SU-DHL-6 (cell line): ENCODE results near the gene TMEM242.

ENCODE experiments used
- H2AFZ ChIP-seq: fragments of 200-600 bp; sonication (generic); 2 replicates; pipeline ENCODE4 v1.6.1; 2014; ENCODE audit warnings: low read depth, mild to moderate bottlenecking, moderate library complexity, mixed read lengths, antibody characterized with exemption, low read length; ENCODE audit not compliant: severe bottlenecking
- H3F3A ChIP-seq: fragments of 200-600 bp; shearing (Covaris generic); 2 replicates; pipeline ENCODE4 v1.6.0; 2016; ENCODE audit warnings: antibody characterized with exemption, mild to moderate bottlenecking; ENCODE audit not compliant: insufficient read depth
- H3K27ac ChIP-seq: fragments of 200-600 bp; sonication (generic); 2 replicates; pipeline ENCODE4 v1.5.1; 2016; ENCODE audit warnings: low read depth, mild to moderate bottlenecking, low read length, moderate library complexity, mixed read lengths
- H3K27me3 ChIP-seq: fragments of 200-600 bp; sonication (generic), shearing (Covaris generic); 2 replicates; pipeline ENCODE4 v1.6.0; 2014; ENCODE audit warnings: mild to moderate bottlenecking, low read length
- H3K36me3 ChIP-seq: fragments of 200-600 bp; sonication (generic); 2 replicates; pipeline ENCODE4 v1.6.1; 2014; ENCODE audit warnings: mild to moderate bottlenecking, low read length, mixed read lengths
- H3K4me2 ChIP-seq: fragments of 300-600, 200-600 bp; shearing (Covaris generic), sonication (generic); 2 replicates; pipeline ENCODE4 v1.6.0; 2014; ENCODE audit warnings: low read length, low read depth, mild to moderate bottlenecking; ENCODE audit not compliant: poor library complexity, severe bottlenecking
- H3K4me3 ChIP-seq: fragments of 200-600 bp; sonication (generic); 2 replicates; pipeline ENCODE4 v1.5.1; 2014; ENCODE audit warnings: antibody characterized with exemption, low read length, mild to moderate bottlenecking, mixed read lengths; ENCODE audit not compliant: insufficient read depth, poor library complexity, severe bottlenecking
- H3K79me2 ChIP-seq: fragments of 200-600 bp; sonication (generic); 2 replicates; pipeline ENCODE4 v1.6.1; 2014; ENCODE audit warnings: mild to moderate bottlenecking, low read length, moderate library complexity; ENCODE audit not compliant: insufficient read depth
- H3K9ac ChIP-seq: fragments of 200-600 bp; sonication (generic); 2 replicates; pipeline ENCODE4 v1.7.0; 2014; ENCODE audit warnings: mild to moderate bottlenecking, low read length
- H3K9me2 ChIP-seq: fragments of 200-600 bp; sonication (generic); replicated peaks from 2 replicates; pipeline ENCODE4 v1.6.1; 2014; ENCODE audit warnings: low read length; ENCODE audit not compliant: insufficient read depth
- H3K9me3 ChIP-seq: fragments of 200-600 bp; sonication (generic); 2 replicates; pipeline ENCODE4 v1.6.1; 2014; ENCODE audit warnings: low read length, mixed read lengths; ENCODE audit not compliant: insufficient read depth
- H4K20me1 ChIP-seq: fragments of 200-600 bp; sonication (generic); 2 replicates; pipeline ENCODE4 v1.6.1; 2014; ENCODE audit warnings: low read depth, mild to moderate bottlenecking, antibody characterized with exemption, low read length, moderate library complexity, mixed read lengths
- CTCF ChIP-seq: fragments of 200-600 bp; sonication (generic); IDR thresholded peaks from one replicate; pipeline ENCODE4 v1.5.1; 2017; ENCODE audit warnings: antibody characterized with exemption, mild to moderate bottlenecking, low read length, moderate library complexity; ENCODE audit not compliant: insufficient read depth, poor library complexity, severe bottlenecking
- EZH2phosphoT487 ChIP-seq: fragments of 200-600 bp; sonication (generic), shearing (Covaris generic); conservative IDR thresholded peaks from 2 replicates; pipeline ENCODE4 v1.6.1; 2018; ENCODE audit warnings: mild to moderate bottlenecking, antibody characterized with exemption, low read length, moderate library complexity, mixed read lengths

Gene TMEM242

GRCh38 chr6:157260735-157261410, 62.4 kb downstream of the TMEM242 start:
- Histone ChIP-seq H3K9me3 (no peaks in the 10 kb centered on the region), H3K79me2 (no peaks in the 10 kb centered on the region), H3K9ac (no peak overlapping the region), H3K9me2 (no peaks in the 10 kb centered on the region), H3F3A (no peaks in the 10 kb centered on the region), H3K4me3 (no peak overlapping the region), H3K27me3 (no peaks in the 10 kb centered on the region), H2AFZ (no peak overlapping the region), H3K36me3 (no peaks in the 10 kb centered on the region), H3K27ac (no peak overlapping the region), H4K20me1 (no peaks in the 10 kb centered on the region), H3K4me2 (no peak overlapping the region)
- TF ChIP-seq CTCF (no peak), EZH2phosphoT487 (no peak)

DNA sequence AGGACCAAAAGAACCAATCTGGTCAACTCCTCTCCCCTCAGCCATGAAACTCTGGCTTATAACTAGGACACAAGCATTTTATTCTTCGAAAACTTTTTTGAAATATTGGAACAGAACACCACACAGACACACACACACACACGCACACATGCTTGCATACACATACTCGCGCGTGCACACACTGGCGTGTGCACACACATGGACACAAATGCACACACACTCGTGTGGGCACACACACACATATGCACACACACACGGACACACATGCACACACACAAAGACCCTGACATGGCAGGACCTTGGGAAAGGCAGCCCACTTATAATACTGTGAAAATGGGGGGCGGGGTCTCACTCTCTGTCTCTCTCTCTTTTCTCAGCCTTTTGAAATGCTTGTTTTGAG, 63.9 kb downstream of the TMEM242 start:
- Histone ChIP-seq H2AFZ (no peak overlapping the region), H3K4me2 (no peak overlapping the region), H3F3A (no peaks in the 10 kb centered on the region), H3K27ac (no peak overlapping the region), H3K79me2 (no peaks in the 10 kb centered on the region), H3K27me3 (no peaks in the 10 kb centered on the region), H3K9ac (no peak overlapping the region), H3K9me2 (no peaks in the 10 kb centered on the region), H3K4me3 (no peak overlapping the region), H3K9me3 (no peaks in the 10 kb centered on the region), H4K20me1 (no peaks in the 10 kb centered on the region), H3K36me3 (no peaks in the 10 kb centered on the region)
- TF ChIP-seq CTCF = no peak
- no peak for TF ChIP-seq EZH2phosphoT487

- TF ChIP-seq CTCF (no peak), EZH2phosphoT487 (no peak)
- H3K79me2 ChIP-seq = no peaks in the 10 kb centered on the region
- no peaks in the 10 kb centered on the region for H3K27me3 ChIP-seq
These were observed 64.4 kb downstream of the TMEM242 start for GRCh38 chr6:157258878-157259277.

More at GRCh38 chr6:157258878-157259277, 64.4 kb downstream of the TMEM242 start:
- no peaks in the 10 kb centered on the region for H3K9me3 ChIP-seq
- H4K20me1 ChIP-seq = no peaks in the 10 kb centered on the region
- no peaks in the 10 kb centered on the region for H3K36me3 ChIP-seq
- no peaks in the 10 kb centered on the region for H3K9me2 ChIP-seq
- H3K9ac ChIP-seq = no peak overlapping the region
- H3K4me2 ChIP-seq = no peak overlapping the region
- H3K27ac ChIP-seq = no peak overlapping the region
- H2AFZ ChIP-seq = no peak overlapping the region
- no peak overlapping the region for H3K4me3 ChIP-seq
- no peaks in the 10 kb centered on the region for H3F3A ChIP-seq
